Right atrium auricular region (tissue), 2 donors: ENCODE data around the gene C9orf72. TPM values are rescaled to one million over a fixed set of nuclear protein-coding genes. Genes with fewer than 3 reads are reported as not detected.

Experiments used
- DNase-seq: peaks from one replicate; pipeline ENCODE4 v3.0.0-alpha.2; 2019; ENCODE audit warnings: low spot score
- H3K27ac ChIP-seq, 2 donors: fragments of 200-600 bp; sonication (generic); 1 replicate in 1 of 2; 2 replicates in 1 of 2; pipeline ENCODE4 v1.5.1; 2016 to 2019
- H3K27me3 ChIP-seq, 2 donors: fragments of 200-600 bp; sonication (generic); one replicate each; pipeline versions ENCODE4 v1.5.1 to v1.6.0; 2017 to 2019
- H3K36me3 ChIP-seq: fragments of 200-600 bp; sonication (generic); one replicate; pipeline ENCODE4 v1.5.1; 2016
- H3K4me1 ChIP-seq, 2 donors: fragments of 200-600 bp; sonication (generic); one replicate each; pipeline versions ENCODE4 v1.5.1 to v1.6.0; 2017 to 2019
- H3K4me3 ChIP-seq, 2 donors: fragments of 200-600 bp; sonication (generic); 1 replicate in 1 of 2; 2 replicates in 1 of 2; pipeline ENCODE4 v1.5.1; 2017 to 2019; ENCODE audit warnings: mild to moderate bottlenecking in 1 of 2, moderate library complexity in 1 of 2
- H3K9me3 ChIP-seq, 2 donors: fragments of 200-600 bp; sonication (generic); one replicate each; pipeline ENCODE4 v1.5.1; 2019
- CTCF ChIP-seq, 2 donors: fragments of 200-600 bp; sonication (generic); IDR thresholded peaks; one replicate each; pipeline ENCODE4 v1.5.1; 2019; ENCODE audit warnings: antibody characterized with exemption in 2 of 2
- total RNA-seq, 2 donors: library from RNA; depleted of rRNA; stranded (reverse); fragments of >200 nt; gene quantifications; one replicate each; pipeline ENCODE4 v1.1.0, GENCODE V29; 2016

The C9orf72 gene
- total RNA-seq, 2 donors from 2014 or later, result 8.4 to 10.3 TPM

DNA sequence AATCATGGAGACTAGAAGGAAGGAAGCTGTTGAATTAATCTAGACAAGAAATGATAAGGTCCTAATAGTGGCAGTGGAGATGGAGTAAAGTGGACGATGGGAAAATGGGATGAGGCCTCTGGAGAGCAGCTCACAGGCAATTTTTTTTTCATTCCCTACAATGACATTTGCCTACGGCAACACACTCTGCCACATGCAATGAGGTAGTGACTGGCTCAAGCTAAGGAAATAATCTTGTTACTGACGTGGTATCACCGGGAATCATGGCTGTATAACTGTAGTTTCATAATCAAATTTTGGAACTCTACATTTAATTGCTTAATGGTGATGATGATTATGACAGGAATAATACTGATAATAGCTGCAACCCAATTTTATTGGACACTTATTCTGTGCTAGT, 31.5 kb downstream of the C9orf72 start:
- TF ChIP-seq CTCF (IDR thresholded peaks at IDR 0.05), result no peak
- Histone ChIP-seq H3K27me3 (no peaks in the 10 kb centered on the region), H3K4me3 (no peak overlapping the region), H3K9me3 (no peaks in the 10 kb centered on the region), H3K27ac (no peak overlapping the region), H3K36me3 (no peaks in the 10 kb centered on the region), H3K4me1 (peaks cover 0 to 20% of the 10 kb centered on the region in 2 donors)
- no peak for DNase-seq

DNA sequence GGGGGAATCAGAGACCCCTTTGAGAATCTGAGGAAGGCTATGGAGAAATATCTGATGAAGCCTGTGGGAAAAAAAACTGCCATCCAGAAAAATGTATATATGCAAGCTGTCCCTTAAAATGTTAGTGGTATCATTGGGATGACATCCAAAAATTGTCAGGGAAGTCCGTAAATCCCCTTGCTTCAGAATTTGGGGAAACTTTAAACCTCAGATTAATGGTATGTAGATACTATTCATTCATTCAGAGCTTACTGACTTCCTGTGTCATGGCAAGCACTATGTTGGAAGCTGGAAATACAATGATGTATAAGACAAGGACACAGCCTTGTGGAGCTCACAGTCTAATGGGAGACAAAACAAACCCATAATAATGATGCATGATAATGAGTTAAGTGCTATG, 32.8 kb downstream of the C9orf72 start:
- no peak for DNase-seq
- no peaks in the 10 kb centered on the region for H3K27me3 ChIP-seq
- TF ChIP-seq CTCF (IDR thresholded peaks at IDR 0.05), result no peak
- peak overlapping the region; percentile 54 to 80 for H3K27ac ChIP-seq
- H3K4me3 ChIP-seq, result no peak overlapping the region
- H3K9me3 ChIP-seq, result no peaks in the 10 kb centered on the region
- H3K36me3 ChIP-seq, result no peaks in the 10 kb centered on the region
- peaks cover 0 to 20% of the 10 kb centered on the region in 2 donors for H3K4me1 ChIP-seq

GRCh38 chr9:27539479-27540441, 33.5 kb downstream of the C9orf72 start:
- H3K36me3 ChIP-seq, result no peaks in the 10 kb centered on the region
- peaks cover 0 to 20% of the 10 kb centered on the region in 2 donors for H3K4me1 ChIP-seq
- no peak overlapping the region for H3K4me3 ChIP-seq
- H3K27ac ChIP-seq, result peak overlapping the region; percentile 57 to 80
- H3K9me3 ChIP-seq, result no peaks in the 10 kb centered on the region
- DNase-seq, result peak; percentile 68
- TF ChIP-seq CTCF (IDR thresholded peaks at IDR 0.05), result no peak
- no peaks in the 10 kb centered on the region for H3K27me3 ChIP-seq

DNA sequence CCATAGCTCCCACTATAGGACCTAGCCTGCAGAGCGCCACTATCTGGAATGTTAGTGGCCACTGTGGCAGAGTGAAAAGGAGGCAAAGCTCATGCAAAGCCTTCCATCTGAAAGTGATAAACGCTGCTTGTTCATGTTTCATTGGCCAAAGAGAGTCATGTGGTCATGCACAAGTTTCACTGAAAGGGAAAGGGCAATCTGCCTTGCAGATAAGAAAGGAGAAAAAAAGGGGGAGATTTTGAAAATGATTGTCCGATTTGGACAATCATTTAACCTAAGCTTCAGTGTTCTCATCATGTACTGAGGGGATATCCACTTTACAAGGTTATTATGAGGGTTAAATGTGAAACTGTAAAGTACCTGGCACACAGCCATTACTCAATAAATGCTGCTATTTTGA, 34.6 kb downstream of the C9orf72 start:
- Histone ChIP-seq H3K36me3 (no peaks in the 10 kb centered on the region), H3K4me1 (peaks cover 0 to 20% of the 10 kb centered on the region in 2 donors), H3K9me3 (no peaks in the 10 kb centered on the region), H3K4me3 (no peak overlapping the region), H3K27me3 (no peaks in the 10 kb centered on the region), H3K27ac (no peak overlapping the region)
- no peak for TF ChIP-seq CTCF (IDR thresholded peaks at IDR 0.05)
- no peak for DNase-seq

DNA sequence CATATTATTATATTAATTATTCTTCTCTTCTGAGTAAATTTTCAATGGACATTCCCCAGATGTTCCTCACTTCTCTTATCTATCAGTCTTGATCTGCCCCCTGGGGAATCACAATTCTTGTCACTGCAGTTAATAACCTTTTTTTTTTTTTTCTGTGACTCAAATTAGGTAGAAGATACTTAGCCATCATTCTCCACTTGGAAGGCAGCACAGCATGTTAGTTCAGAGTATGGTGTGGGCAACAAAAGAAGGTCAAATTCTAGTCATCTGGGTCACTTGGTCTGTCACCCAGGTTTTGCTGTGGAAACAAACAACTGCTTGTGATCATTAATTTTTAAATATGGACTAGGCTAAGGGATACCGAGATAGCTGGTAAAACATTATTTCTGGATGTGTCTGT, 35.5 kb downstream of the C9orf72 start:
- no peaks in the 10 kb centered on the region for H3K9me3 ChIP-seq
- H3K27me3 ChIP-seq, result no peaks in the 10 kb centered on the region
- TF ChIP-seq CTCF (IDR thresholded peaks at IDR 0.05), result no peak
- no peaks in the 10 kb centered on the region for H3K36me3 ChIP-seq
- H3K4me3 ChIP-seq, result no peak overlapping the region
- peaks cover 0 to 20% of the 10 kb centered on the region in 2 donors for H3K4me1 ChIP-seq
- no peak overlapping the region for H3K27ac ChIP-seq
- no peak for DNase-seq
